Stimulated activated CD8-positive, alpha-beta memory T cell treated with anti-CD3 and anti-CD28 coated beads, Interleukin-2, amount 100 ng/mL, for 48 hours (primary cell): ENCODE measurements around the gene THBS3.
A peak's percentile ranks its signal among the peaks of the same experiment; 100 is the strongest.

Source experiments
- DNase-seq, 2 donors: peaks; one replicate each; pipeline ENCODE4 v3.0.0-alpha.2; 2020; ENCODE audit warnings: low read depth in 2 of 2

THBS3 gene

GRCh38 chr1:155187456-155187891 is 20.2 kb downstream of the THBS3 start:
- DNase-seq = no peak

- DNase-seq = no peak
These were observed 20.8 kb downstream of the THBS3 start for GRCh38 chr1:155186794-155187455.

GRCh38 chr1:155186067-155186793 is 21.5 kb downstream of the THBS3 start:
- DNase-seq = no peak

GRCh38 chr1:155185783-155186066 is 22.0 kb downstream of the THBS3 start:
- DNase-seq = no peak

GRCh38 chr1:155184835-155185782 is 22.6 kb downstream of the THBS3 start:
- DNase-seq = no peak

GRCh38 chr1:155184351-155184811 is 23.3 kb downstream of the THBS3 start:
- DNase-seq = no peak

- no peak for DNase-seq
These were observed 23.9 kb downstream of the THBS3 start for GRCh38 chr1:155183775-155184221.

GRCh38 chr1:155182052-155182550 is 25.6 kb downstream of the THBS3 start:
- no peak for DNase-seq

GRCh38 chr1:155181371-155182051 is 26.2 kb downstream of the THBS3 start:
- DNase-seq = no peak

- DNase-seq = no peak
These were observed 28.3 kb downstream of the THBS3 start for GRCh38 chr1:155179112-155180031.

GRCh38 chr1:155178441-155179111 is 29.1 kb downstream of the THBS3 start:
- no peak for DNase-seq

GRCh38 chr1:155177918-155178281 is 29.8 kb downstream of the THBS3 start:
- DNase-seq = no peak

GRCh38 chr1:155177192-155177917 is 30.3 kb downstream of the THBS3 start:
- no peak for DNase-seq

- peak; percentile 74 to 83 for DNase-seq
These were observed 31.1 kb downstream of the THBS3 start for GRCh38 chr1:155176544-155177071.

- DNase-seq = peak in 1 of 2 donors; percentile 30
These were observed 31.7 kb downstream of the THBS3 start for GRCh38 chr1:155175927-155176371.

GRCh38 chr1:155175281-155175926 is 32.3 kb downstream of the THBS3 start:
- no peak for DNase-seq

- peak; percentile 37 to 41 for DNase-seq
These were observed 33.1 kb downstream of the THBS3 start for GRCh38 chr1:155174324-155175280.
